ENCODE data around the gene PTPRD. TPM values are rescaled to one million over a fixed set of nuclear protein-coding genes. Genes with fewer than 3 reads are reported as not detected.

The PTPRD gene
- total RNA-seq, 1 experiment from 2014 or later = 0.02 TPM

- Histone ChIP-seq H4K20me1 (ENCODE audit: insufficient read depth) (no peaks in the 10 kb centered on the region), H3K79me2 (ENCODE audit: insufficient read depth, low read length) (no peaks in the 10 kb centered on the region), H3K9me2 (ENCODE audit: insufficient read depth) (no peaks in the 10 kb centered on the region), H3K36me3 (ENCODE audit: control insufficient read depth in 1 of 2, insufficient read depth in 2 of 2, low read length in 2 of 2) (no peaks in the 10 kb centered on the region), H2AFZ (ENCODE audit: low read depth, low read length, poor library complexity, severe bottlenecking) (no peak overlapping the region), H3K27me3 (ENCODE audit: insufficient read depth, low read length) (no peaks in the 10 kb centered on the region), H3K4me1 (ENCODE audit: control insufficient read depth in 1 of 2, insufficient read depth in 2 of 2, low read length in 2 of 2) (no peaks in the 10 kb centered on the region), H3K4me3 (replicated peaks in 1 of 2; ENCODE audit: low read depth in 1 of 2, low read length in 2 of 2) (no peak overlapping the region), H3K27ac (ENCODE audit: low read depth, low read length) (no peak overlapping the region), H3K9me3 (ENCODE audit: control insufficient read depth in 1 of 2, insufficient read depth in 1 of 2, low read depth in 1 of 2, low read length in 2 of 2) (peaks cover 1 to 12% of the 10 kb centered on the region in 2 experiments; a peak in 2 of 4 replicates), H3K9ac (ENCODE audit: low read length) (no peak overlapping the region), H3K4me2 (ENCODE audit: low read length) (no peak overlapping the region)
- BruUV-seq (replicated peaks) = no TSS peak
- TF ChIP-seq EZH2phosphoT487 (IDR thresholded peaks at IDR 0.05; ENCODE audit: borderline replicate concordance) = no peak
- TF ChIP-seq EGR1 (IDR thresholded peaks at IDR 0.05; ENCODE audit: low read depth) = no peak
- no peak for TF ChIP-seq POLR2A (IDR thresholded peaks at IDR 0.05; ENCODE audit: borderline replicate concordance, extremely low read depth, insufficient read depth, insufficient read length)
- TF ChIP-seq TCF7L2 (IDR thresholded peaks at IDR 0.05; ENCODE audit: borderline replicate concordance, extremely low read depth, insufficient read depth, insufficient read length) = no peak
- TF ChIP-seq SIN3A (IDR thresholded peaks at IDR 0.05; ENCODE audit: low read depth) = no peak
- TF ChIP-seq CBX3 (IDR thresholded peaks at IDR 0.05; ENCODE audit: low read depth) = no peak
- TF ChIP-seq ELF1 (IDR thresholded peaks at IDR 0.05; ENCODE audit: borderline replicate concordance, low read depth) = no peak
- no peak for TF ChIP-seq SRF (IDR thresholded peaks at IDR 0.05; ENCODE audit: low read depth)
- no peak for TF ChIP-seq JUND (IDR thresholded peaks at IDR 0.05)
- no peak for TF ChIP-seq CEBPB (IDR thresholded peaks at IDR 0.05; ENCODE audit: low read depth)
- no peak for TF ChIP-seq RAD21 (IDR thresholded peaks at IDR 0.05; ENCODE audit: low read depth)
- no peak for TF ChIP-seq SP1 (IDR thresholded peaks at IDR 0.05; ENCODE audit: low read depth)
- TF ChIP-seq REST (IDR thresholded peaks at IDR 0.05; ENCODE audit: low read depth) = no peak
- TF ChIP-seq FOSL1 (IDR thresholded peaks at IDR 0.05; ENCODE audit: low read depth) = no peak
- TF ChIP-seq EZH2 (IDR thresholded peaks at IDR 0.05) = no peak
- TF ChIP-seq YY1 (IDR thresholded peaks at IDR 0.05; ENCODE audit: extremely low read depth, insufficient replicate concordance, low read depth, low read length) = no peak
- no peak for TF ChIP-seq ATF3 (IDR thresholded peaks at IDR 0.05)
- TF ChIP-seq ZNF274 (IDR thresholded peaks at IDR 0.05; ENCODE audit: low read depth, low read length) = no peak
- no peak for TF ChIP-seq ZFX (IDR thresholded peaks at IDR 0.05)
- intact Hi-C loops (cut with micrococcal nuclease) = no loop called here
- POLR2A ChIA-PET = no interaction called here
- DNase-seq (ENCODE audit: low read depth, low spot score) (no peak), ATAC-seq (no peak)
- CTCF ChIA-PET = no interaction called here
- RAD21 ChIA-PET (ENCODE audit: low non-redundant PET in 1 of 2, low total read pairs in 2 of 2, uncharacterized antibody in 2 of 2, unreplicated experiment in 2 of 2) = no interaction called here
Observed at GRCh38 chr9:9718691-9719090, 894.1 kb downstream of the PTPRD start.
